ENCODE results near the gene TMEM171. TPM values are rescaled to one million over a fixed set of nuclear protein-coding genes. Genes with fewer than 3 reads are reported as not detected.

TMEM171 gene
- total RNA-seq, 1 donor from 2014 or later = not detected

DNA sequence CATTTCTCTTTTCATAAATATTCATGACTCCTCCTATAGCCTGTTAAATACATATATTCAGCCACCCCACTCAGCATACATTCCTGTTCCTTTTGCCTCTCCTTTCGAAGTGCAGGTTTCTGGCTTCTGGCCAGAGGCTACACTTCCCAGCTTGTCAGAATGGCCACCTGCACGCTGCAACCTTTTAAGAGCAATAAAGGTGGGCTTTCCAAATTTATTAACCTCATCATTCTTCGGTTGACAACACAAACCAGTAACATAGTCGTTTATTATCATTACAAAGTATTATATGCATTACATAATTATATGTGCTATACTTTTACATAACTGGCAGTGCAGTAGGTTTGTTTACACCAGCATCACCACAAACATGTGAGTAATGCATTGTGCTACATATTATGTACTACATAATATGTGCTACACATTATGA lies 16.5 kb upstream of the TMEM171 start:
- peaks cover 2% of the 10 kb centered on the region for H3K27me3 Mint-ChIP-seq (ENCODE audit: insufficient read depth, low read depth)
- H3K27ac Mint-ChIP-seq = no peak overlapping the region
- Histone ChIP-seq H3K36me3 (no peaks in the 10 kb centered on the region), H4K20me1 (ENCODE audit: low read depth) (no peaks in the 10 kb centered on the region), H2AFZ (replicated peaks) (no peak overlapping the region), H3K4me3 (no peak overlapping the region), H3K79me2 (ENCODE audit: low read depth) (no peaks in the 10 kb centered on the region), H3K27ac (no peak overlapping the region), H3K9me3 (ENCODE audit: low read depth) (no peaks in the 10 kb centered on the region), H3K4me1 (no peaks in the 10 kb centered on the region), H3K9ac (no peak overlapping the region), H3K4me2 (no peak overlapping the region), H3F3A (ENCODE audit: low read depth) (no peaks in the 10 kb centered on the region), H3K27me3 (no peaks in the 10 kb centered on the region)
- no peaks in the 10 kb centered on the region for H3K36me3 Mint-ChIP-seq
- peaks cover 11% of the 10 kb centered on the region for H3K9me3 Mint-ChIP-seq
- TF ChIP-seq EZH2 (IDR thresholded peaks at IDR 0.05) = no peak
- no peak for TF ChIP-seq EZH2phosphoT487 (IDR thresholded peaks at IDR 0.05)
- TF ChIP-seq CTCF (IDR thresholded peaks at IDR 0.05) = no peak
- no peak overlapping the region for H3K4me3 Mint-ChIP-seq
- DNase-seq (ENCODE audit: low spot score) = no peak
- H3K4me1 Mint-ChIP-seq = no peaks in the 10 kb centered on the region

GRCh38 chr5:73104326-73104725 lies 16.0 kb upstream of the TMEM171 start:
- Histone ChIP-seq H3K4me3 (no peak overlapping the region), H3K27ac (no peak overlapping the region), H3K4me1 (no peaks in the 10 kb centered on the region), H3K79me2 (ENCODE audit: low read depth) (no peaks in the 10 kb centered on the region), H3K27me3 (no peaks in the 10 kb centered on the region), H4K20me1 (ENCODE audit: low read depth) (no peaks in the 10 kb centered on the region), H3F3A (ENCODE audit: low read depth) (no peaks in the 10 kb centered on the region), H3K9ac (no peak overlapping the region), H3K9me3 (ENCODE audit: low read depth) (no peaks in the 10 kb centered on the region), H3K36me3 (no peaks in the 10 kb centered on the region), H2AFZ (replicated peaks) (no peak overlapping the region), H3K4me2 (no peak overlapping the region)
- TF ChIP-seq EZH2phosphoT487 (IDR thresholded peaks at IDR 0.05) (no peak), CTCF (IDR thresholded peaks at IDR 0.05) (no peak), EZH2 (IDR thresholded peaks at IDR 0.05) (no peak)
- DNase-seq (ENCODE audit: low spot score) = peak; percentile 15
- Mint-ChIP-seq H3K9me3 (peaks cover 11% of the 10 kb centered on the region), H3K27ac (no peak overlapping the region), H3K36me3 (no peaks in the 10 kb centered on the region), H3K27me3 (ENCODE audit: insufficient read depth, low read depth) (peaks cover 2% of the 10 kb centered on the region), H3K4me1 (no peaks in the 10 kb centered on the region), H3K4me3 (no peak overlapping the region)

GRCh38 chr5:73106335-73106734 lies 14.0 kb upstream of the TMEM171 start:
- no peak overlapping the region for H3K4me2 ChIP-seq
- H4K20me1 ChIP-seq (ENCODE audit: low read depth) = no peaks in the 10 kb centered on the region
- H3K4me3 ChIP-seq = no peak overlapping the region
- DNase-seq (ENCODE audit: low spot score) = no peak
- H3K9me3 ChIP-seq (ENCODE audit: low read depth) = no peaks in the 10 kb centered on the region
- no peak overlapping the region for H3K9ac ChIP-seq
- Mint-ChIP-seq H3K36me3 (no peaks in the 10 kb centered on the region), H3K4me3 (no peak overlapping the region), H3K9me3 (peaks cover 11% of the 10 kb centered on the region), H3K4me1 (no peaks in the 10 kb centered on the region), H3K27ac (no peak overlapping the region), H3K27me3 (ENCODE audit: insufficient read depth, low read depth) (peaks cover 2% of the 10 kb centered on the region)
- no peak overlapping the region for H2AFZ ChIP-seq (replicated peaks)
- H3F3A ChIP-seq (ENCODE audit: low read depth) = no peaks in the 10 kb centered on the region
- TF ChIP-seq CTCF (IDR thresholded peaks at IDR 0.05) (no peak), EZH2 (IDR thresholded peaks at IDR 0.05) (no peak), EZH2phosphoT487 (IDR thresholded peaks at IDR 0.05) (no peak)
- no peak overlapping the region for H3K27ac ChIP-seq
- H3K79me2 ChIP-seq (ENCODE audit: low read depth) = no peaks in the 10 kb centered on the region
- H3K4me1 ChIP-seq = no peaks in the 10 kb centered on the region
- no peaks in the 10 kb centered on the region for H3K27me3 ChIP-seq
- H3K36me3 ChIP-seq = no peaks in the 10 kb centered on the region

All from neural progenitor cell (in vitro differentiated cells).